A673 (cell line): ENCODE measurements around the gene IGF2R.

Experiments used
- CTCF ChIP-seq: fragments of 300-800, 200-600 bp; sonication (generic); conservative IDR thresholded peaks from 2 replicates; pipeline ENCODE4 v1.5.1; 2017; ENCODE audit warnings: low read depth, mild to moderate bottlenecking, antibody characterized with exemption, low read length, moderate library complexity, mixed read lengths
- EZH2 ChIP-seq: fragments of 200-600 bp; sonication (generic); IDR thresholded peaks from 2 replicates; pipeline ENCODE4 v1.6.1; 2017; ENCODE audit warnings: borderline replicate concordance, low read depth, mild to moderate bottlenecking, mixed read lengths, antibody characterized with exemption, low read length; ENCODE audit not compliant: poor library complexity, severe bottlenecking

- no peak for TF ChIP-seq CTCF
- no peak for TF ChIP-seq EZH2
These were observed 2.5 kb upstream of the IGF2R start for GRCh38 chr6:159966339-159966738.
